HG03108 (cell line): ENCODE results near the gene CPE.

ENCODE experiments used
- ATAC-seq: cut with Tn5 transposase; IDR thresholded peaks from one replicate; pipeline ENCODE4 v1.9.1; 2021; ENCODE audit warnings: moderate library complexity; ENCODE audit not compliant: unreplicated experiment

CPE gene

DNA sequence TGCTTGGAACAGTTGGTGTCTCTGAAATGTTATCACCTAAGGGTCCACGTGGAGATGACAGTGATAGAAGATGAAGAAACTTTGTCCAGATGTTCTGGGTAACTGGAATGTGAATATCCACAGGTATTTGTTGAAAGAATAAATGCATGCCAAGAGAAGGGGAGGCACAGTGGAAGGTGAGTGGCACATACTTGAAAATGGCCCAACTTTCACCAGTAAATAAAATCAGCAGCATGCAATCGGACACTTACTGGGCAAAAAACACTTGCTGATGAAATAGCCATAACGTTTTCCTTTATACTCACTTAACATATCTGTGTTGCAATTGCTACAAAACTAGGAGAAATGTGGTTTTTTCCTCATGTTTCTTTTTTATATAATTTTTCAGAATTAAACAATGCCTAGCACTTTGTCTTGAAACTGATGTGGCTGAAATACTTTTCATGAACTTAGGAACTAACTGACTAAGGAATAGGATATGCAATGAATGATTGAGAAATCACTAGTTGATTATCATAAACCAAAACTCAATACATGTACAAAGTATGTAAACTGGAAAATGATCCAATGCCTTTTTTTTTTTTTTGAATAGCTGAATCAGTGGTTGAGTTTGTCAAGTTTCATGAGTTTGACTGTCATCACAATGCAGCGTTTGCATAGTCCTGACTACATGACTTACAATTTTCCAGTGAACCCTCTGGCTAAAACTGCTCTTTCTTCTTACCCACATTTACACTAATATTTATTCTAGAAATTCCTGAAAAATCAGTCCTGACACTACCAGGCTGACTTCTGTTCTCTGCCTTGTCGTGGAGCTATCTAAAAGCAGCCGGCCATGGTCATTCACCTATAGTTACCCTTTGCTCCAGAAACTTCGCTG lies 127.4 kb downstream of the CPE start:
- no peak for ATAC-seq

DNA sequence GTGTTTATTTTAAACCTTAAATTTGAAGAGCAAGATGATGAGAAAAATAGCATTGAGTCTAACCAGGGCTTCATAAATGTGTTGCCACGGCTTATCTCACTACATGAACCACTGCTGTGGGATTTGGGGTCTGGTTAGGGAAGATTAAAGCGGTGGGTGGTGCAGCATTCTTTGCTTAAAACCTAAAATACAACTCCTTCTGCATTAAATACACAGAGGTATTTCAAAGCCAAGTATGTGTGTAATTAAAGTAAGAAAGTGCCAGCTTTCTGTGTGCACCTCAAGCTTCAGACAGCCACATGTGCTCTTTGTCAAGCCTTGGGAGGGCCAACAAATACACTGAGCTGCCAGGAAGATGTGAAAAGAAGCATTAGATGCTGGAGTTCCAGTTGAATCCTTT lies 128.0 kb downstream of the CPE start:
- ATAC-seq: no peak

DNA sequence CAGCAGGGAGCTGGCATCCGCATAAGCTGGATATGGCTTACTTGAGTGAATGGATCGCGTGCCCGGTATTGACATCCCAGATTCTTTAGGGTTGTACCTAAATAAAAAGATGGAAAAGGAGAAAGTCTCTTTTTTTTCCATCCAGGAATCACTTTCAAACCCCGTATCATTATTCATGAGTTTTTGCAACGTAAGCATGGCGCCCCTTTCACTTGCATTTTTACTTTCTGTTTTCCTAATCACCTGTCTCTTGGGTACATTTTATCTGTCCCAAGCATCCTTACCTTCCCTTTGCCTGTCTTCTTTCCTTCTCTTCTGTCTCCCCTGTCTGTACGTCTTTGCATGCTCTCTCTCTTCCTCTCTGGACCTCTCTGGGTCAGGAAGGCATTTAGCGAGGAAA lies 128.6 kb downstream of the CPE start:
- no peak for ATAC-seq

DNA sequence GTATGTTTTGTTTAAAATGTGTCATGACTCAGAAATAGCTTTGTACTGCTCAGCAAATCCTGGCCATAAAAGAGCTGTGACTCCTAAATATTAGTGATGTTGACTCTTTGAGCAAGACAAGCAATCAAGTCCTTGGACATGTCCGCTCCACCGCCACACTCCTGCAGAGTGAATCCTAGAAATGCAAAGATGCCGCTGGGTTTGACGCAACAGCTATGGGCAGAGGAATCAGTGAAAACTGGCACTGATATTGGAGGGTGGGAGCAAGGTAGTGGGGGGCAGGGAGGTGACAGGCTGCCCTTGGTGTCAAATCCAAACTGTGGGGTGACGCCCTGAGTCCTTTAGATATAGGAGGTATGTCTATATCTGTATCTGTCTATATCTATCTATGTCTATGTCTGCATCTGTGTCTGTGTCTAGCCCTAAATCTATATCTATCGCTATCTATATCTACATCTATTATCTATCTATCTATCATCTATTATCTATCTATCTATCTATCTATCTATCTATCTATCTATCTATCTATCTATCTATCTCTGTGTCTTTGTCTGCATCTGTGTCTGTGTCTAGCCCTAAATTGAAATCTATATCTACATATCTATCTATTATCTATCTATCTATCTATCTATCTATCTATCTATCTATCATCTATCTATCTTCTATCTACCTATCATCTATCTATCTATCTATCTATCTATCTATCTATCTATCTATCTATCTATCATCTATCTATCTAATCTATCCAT lies 129.7 kb downstream of the CPE start:
- ATAC-seq: no peak

DNA sequence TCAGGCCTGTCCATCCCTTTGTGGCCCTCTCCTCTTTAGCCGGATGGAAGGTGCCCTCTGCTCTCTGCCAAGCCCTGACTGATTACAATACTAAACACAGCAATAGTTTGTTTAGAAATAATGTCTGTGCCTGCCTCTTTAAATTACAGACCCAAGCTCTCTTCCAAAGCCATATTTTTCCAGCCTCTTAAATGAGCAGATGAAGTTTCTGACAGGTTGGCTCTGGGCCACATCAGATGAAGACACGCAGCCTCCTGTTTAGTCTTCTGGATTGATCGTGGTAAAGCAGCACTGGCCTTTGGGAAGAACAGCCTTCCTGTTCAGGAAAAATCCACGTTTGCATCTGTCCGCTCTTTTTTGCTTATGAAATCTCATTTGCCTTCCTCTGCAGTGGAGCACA lies 133.6 kb downstream of the CPE start:
- no peak for ATAC-seq

DNA sequence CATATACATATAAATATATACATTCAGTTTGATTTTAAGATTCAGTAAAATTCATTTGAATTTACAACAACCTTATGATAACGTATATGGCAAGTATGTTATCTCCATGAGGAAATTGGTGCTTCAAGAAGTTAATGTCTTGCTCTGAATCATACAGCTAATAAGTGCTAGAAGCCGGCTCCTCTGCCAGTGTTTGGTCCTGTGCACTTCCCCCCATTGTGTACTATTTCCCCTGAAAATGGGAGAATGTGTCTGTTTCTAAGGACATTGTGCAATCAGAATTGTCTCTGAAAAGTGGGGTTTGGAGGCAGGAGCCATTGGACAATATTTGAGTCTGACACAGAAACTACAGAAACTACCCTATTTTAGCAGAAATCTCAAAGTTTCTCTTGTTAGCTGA lies 135.9 kb downstream of the CPE start:
- ATAC-seq: no peak

DNA sequence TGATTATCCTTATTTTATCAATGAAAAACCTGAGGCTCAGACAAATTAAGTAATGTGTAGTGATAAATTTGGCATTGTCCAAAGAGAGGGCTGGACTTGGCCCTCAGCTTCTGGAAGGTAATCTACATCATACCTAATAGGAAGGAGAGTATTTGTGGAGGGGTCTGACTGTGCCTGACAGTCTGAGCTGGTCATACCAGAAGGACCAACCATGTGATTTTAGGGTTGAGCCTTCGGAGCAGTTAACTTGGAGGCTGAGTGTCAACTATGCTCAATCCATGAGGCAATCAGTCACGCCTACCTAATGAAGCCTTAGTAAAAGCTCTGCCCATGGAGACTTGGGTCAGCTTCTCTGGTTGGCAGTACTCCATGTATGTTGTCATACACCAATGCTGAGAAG lies 136.4 kb downstream of the CPE start:
- ATAC-seq: no peak

DNA sequence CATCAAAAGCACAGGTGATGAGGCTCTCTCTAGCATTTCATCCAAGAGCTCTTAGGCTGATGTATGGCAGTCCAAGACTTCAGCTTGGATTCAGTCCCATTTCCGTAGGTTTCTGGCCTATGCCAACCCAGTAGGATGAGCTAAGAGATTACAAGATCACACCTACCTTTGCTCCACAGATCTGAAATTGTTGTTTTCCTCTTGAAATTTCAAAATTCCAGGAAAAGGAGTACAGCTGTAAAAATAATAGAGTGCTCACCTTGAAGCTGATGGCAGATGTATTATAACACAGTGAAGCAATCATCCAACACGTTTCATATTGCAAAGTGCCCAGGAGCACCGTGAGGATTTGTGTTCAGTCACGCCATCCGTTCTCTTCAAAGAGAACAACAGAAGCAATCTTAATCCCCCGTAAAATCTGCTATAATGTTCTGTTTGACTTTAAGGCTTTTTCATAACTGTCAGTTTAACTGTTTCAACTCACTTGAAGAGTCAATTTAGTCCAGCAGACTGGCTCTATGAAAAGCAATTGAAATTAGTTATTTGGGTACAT lies 137.5 kb downstream of the CPE start:
- no peak for ATAC-seq

DNA sequence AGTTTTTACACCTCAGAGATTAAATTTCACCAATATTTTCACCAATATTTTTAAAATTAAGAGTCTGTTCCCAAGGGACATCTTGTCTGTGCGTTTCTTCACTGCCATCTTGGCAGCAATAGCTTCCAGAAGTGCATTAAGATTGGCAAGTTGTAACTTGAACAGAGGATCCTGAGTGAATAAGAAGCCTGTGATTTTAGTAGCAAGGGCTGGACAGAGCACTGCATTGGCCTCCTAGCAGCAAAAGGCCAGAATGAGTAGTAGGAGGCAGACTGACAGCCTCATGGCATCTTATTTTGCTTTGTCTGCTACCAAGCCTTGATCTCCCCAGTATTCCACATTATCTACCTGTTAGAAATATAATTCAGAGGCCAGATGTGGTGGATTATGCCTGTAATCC lies 138.4 kb downstream of the CPE start:
- no peak for ATAC-seq

DNA sequence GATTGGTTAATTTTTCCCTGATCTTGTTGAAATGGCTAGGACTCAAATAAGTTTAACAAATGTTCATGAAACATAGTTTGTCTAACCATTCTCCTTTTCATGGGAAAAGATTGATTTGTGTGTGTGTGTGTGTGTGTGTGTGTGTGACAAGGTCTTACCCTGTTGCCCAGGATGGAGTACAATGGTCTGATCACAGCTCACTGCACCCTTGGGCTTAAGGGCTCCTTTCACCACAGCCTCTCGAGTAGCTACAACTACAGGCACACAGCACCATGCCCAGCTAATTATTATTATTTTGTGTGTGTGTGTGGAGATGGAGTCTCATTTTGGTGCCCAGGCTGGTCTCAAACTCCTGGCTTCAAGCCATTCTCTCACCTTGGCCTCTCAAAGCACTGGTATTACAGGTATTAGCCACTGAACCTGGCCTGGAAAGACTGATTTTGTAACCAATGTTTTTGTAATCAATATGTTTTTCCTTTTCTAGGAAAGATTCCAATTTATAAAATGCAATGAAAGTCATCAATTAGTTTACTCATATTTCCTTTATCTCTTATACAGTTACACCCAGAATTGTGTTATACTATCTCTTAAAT lies 139.3 kb downstream of the CPE start:
- no peak for ATAC-seq

DNA sequence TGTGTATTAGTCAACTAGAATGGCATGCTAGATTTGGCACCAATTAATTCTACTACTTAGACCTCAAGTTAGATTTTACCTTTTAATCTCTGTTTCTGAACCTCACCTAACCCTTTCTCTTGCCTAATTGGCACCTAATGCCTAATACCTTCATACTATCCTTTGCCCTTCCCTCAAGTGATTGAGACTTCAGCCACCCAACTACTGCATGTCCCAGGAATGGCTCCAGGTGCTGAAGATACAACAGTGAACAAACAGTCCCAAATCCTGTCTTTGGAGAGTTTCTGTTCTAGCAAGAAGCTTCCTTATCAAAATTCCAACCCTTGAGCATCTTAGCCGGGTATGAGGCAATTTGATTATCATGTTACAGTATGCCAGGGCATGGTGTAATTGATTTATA lies 139.9 kb downstream of the CPE start:
- no peak for ATAC-seq

DNA sequence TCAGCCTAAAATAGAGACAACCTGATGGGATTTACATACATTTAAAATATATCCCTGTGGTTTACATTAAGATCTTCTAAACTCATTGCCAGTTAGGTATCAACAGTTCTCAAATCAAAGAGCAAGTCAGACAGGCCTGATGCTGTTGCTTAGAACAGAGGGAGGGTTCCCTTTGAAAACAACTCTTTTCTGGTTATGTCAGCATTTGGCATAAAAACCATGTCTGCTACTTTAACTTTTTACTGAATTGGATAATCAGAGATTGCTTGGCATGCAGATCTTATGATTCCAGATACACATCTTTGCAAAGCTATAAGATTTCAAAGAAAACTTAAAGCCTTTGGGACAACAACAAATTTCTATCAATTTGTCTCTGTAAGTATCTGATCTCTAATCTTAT lies 140.8 kb downstream of the CPE start:
- no peak for ATAC-seq

DNA sequence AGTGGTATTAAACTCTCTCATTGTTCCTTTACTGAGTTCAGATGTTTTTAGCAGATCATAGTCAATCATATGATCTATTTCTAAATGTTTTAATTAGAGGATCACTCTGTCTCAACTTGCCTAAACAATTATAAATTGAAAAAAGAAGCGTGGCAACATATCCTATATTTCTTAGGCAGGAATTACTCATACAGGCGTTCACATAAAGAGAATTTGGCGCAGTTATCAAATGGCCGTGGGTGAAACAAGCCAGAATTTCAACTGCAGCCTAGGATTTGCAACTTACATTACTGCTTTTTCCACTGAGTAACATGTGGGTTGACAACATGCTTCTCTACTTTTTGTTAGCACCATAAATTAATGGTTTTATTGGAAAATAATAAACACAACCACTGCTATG lies 141.3 kb downstream of the CPE start:
- no peak for ATAC-seq

DNA sequence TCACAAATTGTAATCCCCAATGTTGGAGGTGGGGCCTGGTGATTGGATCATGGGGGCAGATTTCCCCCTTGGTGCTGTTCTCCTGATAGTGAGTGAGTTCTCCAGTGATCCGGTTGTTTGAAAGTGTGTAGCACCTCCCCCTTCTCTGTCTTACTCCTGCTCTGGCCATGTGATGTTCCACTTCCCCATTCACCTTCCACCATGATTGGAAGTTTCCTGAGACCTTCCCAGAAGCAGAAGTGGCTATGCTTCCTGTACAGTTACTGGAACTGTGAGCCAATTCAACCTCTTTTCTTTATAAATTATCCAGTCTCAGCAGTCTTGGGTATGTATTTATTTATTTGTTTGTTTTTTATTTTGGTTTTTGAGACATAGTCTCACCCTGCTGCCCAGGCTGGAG lies 143.2 kb downstream of the CPE start:
- ATAC-seq: no peak

DNA sequence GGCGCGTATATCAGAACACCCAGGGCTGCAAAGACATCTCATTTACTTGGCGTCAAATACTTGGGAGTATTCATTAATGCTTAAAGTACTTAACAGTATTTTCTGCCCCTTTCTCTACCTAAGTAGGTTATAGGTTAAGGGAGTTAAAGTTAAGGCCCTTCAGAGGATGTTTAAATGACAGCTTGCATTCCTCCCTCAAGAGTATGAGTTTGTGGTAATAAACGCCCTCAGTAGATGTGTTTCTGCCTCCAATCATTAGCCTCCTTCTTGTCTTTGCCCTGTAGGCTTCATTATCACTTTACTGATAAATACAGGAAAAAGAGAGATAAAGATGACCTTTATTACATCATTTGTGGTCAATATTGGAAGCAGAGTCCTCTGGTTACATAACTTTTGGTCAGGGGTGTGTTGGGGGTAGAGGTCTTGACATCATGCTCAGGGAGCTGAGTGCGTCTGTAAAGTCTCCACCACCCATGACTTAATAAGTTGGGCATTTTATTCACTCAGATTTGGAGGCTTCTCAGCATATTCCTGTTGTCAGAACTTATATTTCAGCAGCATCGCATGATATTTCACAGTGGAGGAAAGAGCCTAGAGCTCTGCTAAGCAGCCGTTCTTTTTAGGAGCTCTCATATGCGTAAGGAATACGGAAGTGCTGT lies 145.9 kb downstream of the CPE start:
- ATAC-seq: no peak

DNA sequence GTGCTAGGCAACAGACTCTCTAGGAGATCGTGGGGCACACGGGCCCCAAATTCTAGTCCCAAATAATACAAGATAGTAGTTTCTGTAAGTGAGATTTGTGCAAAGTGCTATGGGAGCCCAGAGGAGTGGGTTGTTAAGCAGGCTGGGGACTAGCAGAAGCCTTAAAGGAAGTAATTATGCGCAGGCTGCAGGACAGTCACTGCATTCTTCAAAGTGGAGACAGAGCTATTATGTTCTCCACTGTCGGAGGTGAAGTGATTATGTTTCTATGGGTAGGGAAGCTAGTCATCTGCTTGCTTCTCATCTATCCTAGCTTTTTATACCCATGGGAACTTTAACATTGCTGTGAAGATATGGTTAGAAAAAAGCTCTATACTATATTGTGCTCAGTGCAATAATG lies 154.2 kb downstream of the CPE start:
- ATAC-seq: no peak

DNA sequence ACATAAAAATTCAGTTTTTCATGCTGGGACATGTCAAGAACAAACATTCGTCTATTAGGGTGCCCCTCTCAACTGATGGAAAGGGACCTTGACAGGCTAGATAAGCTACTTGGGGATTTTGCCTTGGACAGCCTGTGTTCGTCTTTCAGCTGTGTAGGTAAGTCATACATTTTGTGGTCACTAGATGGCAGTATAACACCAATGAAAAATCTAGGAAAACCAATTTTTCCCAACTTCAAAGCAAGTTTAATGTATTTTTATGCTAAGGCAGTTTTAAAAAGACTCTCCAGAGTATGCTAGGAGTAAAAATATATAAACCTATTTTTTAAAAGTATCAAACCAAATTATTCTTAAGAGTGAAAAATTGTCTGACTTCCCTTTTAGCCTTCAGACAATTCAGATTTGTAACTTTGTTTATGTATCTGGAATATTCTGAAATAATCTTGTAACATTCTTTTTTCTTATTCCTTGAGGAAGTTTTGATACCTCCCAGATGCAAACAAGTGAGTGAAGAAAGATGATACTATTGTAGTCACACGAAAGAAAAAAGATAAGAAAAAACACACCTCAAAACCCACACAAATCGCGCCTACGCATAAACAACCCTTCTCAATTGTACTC lies 158.3 kb downstream of the CPE start:
- peak; percentile 53 for ATAC-seq

DNA sequence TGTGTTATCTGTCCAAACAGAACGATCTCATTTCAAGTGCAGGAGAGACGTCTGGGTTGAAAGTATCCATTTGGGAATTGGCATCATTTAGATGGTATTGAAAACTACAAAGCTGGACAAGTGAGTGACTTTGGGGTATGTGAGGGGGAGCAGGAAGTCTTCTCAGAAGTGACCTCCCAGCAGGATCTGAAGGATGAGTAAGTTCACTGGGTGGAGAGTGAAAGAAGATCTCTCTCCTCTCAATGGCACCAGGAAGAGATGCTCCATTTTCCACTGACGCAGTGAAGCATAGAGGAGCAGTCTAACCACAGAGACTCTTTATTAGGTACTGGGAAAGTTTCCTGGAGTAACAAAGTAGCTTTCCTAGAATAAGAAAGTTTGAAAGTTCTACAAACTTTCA lies 161.0 kb downstream of the CPE start:
- no peak for ATAC-seq

DNA sequence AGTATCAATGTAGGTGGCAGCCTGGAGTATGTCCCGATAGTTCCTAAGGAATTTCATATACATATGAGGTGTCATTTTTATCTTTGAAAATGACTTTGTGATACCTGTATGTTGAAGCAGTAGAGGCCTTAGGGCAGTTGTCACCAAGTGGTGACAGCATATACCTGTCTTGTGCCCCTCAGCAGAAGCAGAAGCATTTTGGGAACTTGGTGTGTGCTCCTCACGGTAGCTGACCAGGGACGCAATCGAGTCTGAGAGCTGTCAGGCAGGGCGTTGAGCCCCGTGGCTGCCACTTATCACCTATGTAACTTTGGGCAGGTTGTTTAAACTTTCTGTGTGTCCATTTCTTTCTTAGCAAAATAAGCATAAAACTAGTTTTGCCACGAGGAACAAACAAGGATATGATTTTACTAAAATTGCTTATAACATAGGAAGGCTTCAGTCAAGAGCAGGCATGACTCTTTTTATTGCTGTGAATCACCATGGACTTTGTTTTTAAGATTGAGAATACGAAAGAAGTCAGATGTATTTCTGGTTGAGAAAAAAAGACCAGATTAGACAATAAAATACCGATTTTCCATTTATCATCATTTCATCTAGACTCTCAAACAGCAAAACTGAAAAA lies 161.5 kb downstream of the CPE start:
- ATAC-seq: no peak

DNA sequence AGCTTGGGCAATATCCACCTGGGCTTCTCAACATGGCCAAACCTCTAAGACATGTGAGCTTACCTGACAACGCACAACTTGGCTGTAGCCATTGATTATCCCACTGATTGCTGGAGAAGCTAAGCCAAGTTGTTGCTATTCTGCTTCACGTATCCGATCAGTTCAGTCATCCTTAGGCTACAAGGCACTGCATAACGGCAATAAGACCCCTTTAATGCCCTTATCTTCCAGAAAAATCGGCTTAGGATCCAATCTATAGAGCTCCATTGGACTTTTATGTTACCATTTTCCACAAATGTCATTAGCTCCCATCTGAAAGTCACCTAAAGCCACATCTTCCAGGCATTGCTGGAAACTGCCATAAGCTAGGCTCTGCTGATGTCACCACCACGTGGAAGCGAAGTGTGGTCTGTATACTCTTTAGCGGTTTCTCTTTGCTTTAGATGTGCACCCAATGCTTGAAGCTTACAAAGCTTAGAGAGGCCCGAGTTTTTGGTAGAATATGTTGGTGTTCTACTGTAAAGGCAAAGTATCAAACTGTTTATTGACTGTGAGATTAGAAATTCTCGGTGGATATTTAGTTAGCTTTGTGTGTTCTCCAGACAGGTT lies 163.1 kb downstream of the CPE start:
- ATAC-seq: no peak
